Head of caudate nucleus (tissue), 42 donors: Measurements from ENCODE around the gene COL13A1.

Source experiments
- DNase-seq, 42 donors: peaks; one replicate each; pipeline versions ENCODE4 v3.0.0 to v3.0.0-alpha.2; 2020 to 2021; ENCODE audit warnings: mixed read lengths in 7 of 42
- intact Hi-C: fragments of 100-400 bp; cut with DNase I; formaldehyde crosslinking; loops from one replicate; pipeline ENCODE4 v1.15.0; 2022

COL13A1 gene

DNA sequence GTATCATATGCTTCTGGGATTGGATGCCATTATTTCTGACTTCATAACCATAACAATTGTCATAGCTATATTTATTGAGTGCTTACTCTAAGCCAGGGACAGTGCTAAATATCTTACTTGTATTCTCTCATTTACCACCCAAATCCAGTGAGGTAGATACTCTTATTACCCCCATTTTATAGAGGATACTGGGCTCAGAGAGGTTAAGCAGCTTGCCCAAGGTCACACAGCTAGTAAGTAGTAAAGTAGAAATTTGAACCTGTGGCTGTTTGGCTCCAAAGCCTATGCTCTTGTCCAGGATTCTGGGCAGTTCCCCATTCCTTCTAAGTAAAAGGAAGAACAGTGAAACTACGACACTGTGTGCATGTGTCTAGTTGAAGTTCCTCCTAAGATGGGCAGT, 56.5 kb downstream of the COL13A1 start:
- intact Hi-C loops: no loop called here
- DNase-seq: no peak

DNA sequence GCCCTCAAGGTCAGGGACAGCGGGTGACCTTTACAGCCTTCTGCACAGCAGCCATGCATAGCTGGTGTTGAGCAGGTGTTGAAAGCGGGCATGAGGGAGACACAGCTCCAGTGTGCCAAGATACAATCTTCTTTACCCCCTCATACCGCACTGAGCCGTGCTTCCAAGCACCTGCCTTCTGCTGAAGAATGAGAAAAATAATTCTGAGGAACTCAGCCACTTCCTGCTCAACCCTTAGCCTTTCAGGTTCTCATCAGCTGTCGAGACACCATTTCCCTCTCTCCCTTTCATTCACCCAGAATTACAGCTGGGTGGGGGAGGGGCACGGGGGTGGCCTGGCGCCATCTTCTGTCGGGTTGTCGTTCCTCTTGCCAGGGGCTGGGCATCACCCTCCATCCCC, 58.6 kb downstream of the COL13A1 start:
- intact Hi-C loops: no loop called here
- DNase-seq: no peak

DNA sequence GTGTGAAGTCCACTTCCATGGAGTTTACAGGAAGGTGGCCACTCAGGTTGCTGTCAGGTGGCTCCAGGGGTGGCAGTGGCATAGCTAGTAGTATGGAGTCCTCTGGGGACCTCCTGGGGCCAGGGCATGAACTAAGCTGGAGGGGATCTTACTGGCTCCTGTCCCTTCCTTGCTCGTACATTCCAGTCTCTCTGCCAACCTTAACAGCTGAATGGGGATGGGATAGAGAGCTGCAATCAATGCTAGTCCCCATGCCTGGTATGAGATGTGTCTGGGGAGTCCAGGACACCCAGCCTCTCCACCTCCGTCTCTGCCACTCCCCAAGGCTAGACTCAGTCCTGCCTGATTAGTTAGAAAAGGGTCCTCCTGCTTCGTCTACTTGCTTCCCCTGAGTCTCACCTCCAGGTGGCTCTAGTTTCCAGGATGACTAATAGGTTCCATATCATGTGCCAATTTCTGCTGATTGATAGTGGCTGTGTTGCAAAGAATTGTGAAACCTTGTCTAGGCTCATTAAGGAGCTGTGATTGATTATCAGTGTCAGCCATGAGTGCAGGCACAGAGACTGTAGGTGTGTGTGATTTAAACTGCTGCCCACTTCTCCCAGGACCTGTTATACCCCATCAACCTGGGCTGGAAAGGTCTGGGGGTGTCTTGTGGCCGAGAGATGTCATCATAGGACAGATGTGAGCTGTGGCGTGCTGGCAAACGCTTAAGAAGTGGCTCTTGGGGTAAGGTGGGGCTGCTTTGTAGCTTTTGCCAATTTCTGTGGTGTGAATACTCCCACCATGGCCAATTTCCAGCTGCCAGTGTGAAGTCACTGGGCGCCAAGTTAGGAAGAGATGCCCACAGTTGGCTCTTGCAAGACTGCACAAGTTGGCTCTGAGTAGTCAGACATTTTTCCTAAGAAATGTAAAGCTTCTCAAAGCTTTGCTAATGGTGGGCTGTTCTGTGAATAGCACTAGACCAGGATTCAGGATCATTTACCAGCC, 59.8 kb downstream of the COL13A1 start:
- peak in 1 of 42 donors; percentile 18 for DNase-seq
- intact Hi-C loops: no loop called here

GRCh38 chr10:69862882-69863530, 61.3 kb downstream of the COL13A1 start:
- intact Hi-C loops: no loop called here

GRCh38 chr10:69863580-69863979, 61.9 kb downstream of the COL13A1 start:
- DNase-seq: no peak
- intact Hi-C loops: no loop called here

More at GRCh38 chr10:69862882-69863530, 61.3 kb downstream of the COL13A1 start:
- no peak for DNase-seq

GRCh38 chr10:69864321-69864720, 62.6 kb downstream of the COL13A1 start:
- DNase-seq: no peak
- intact Hi-C loops: no loop called here

DNA sequence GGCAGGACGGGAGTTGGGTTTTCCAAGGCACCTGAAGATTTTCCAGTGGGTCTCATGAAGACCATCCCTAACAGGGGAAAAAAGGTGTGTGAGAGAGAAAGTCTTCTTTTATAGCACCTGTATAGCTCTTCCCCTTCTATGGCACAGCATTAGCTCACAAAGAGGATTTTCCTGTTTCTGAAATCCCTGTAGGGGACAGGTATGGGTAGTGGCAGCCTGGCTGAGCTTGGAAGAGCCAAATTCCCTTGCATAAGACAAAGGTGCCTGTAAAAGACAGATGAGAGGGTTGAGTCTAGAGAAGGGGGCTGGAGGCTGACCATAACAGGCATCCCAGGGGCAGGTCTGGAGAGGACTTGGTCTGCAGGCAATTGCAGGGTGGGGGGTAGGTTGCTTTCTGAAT, 63.7 kb downstream of the COL13A1 start:
- intact Hi-C loops: no loop called here
- no peak for DNase-seq

DNA sequence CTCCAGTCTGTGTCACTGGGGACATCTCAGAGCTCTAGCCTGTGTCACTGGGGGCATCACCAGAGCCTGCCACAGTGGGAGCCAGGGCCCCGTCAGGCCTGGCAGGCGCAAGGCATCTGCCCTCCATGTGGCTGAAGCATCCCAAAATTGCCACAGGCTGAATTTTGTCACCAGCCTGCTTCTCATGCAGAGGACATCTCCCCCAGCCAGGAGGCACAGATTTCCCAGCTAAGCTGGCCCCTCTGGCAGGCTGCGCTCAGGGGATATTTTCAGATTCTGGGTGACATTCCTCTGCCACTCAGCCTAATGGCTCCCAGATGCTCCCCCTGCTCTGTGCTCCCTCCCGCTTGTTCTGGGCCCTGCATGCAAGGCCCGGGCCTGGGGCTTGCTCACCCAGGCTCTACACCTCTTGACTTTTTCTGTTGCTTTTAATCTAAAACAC, 64.6 kb downstream of the COL13A1 start:
- DNase-seq: no peak
- intact Hi-C loops: no loop called here

- DNase-seq: peak in 14 of 42 donors; percentile 7 to 52 (median 22)
- intact Hi-C loops: no loop called here
Measured at GRCh38 chr10:69866688-69867461, 65.2 kb downstream of the COL13A1 start.

DNA sequence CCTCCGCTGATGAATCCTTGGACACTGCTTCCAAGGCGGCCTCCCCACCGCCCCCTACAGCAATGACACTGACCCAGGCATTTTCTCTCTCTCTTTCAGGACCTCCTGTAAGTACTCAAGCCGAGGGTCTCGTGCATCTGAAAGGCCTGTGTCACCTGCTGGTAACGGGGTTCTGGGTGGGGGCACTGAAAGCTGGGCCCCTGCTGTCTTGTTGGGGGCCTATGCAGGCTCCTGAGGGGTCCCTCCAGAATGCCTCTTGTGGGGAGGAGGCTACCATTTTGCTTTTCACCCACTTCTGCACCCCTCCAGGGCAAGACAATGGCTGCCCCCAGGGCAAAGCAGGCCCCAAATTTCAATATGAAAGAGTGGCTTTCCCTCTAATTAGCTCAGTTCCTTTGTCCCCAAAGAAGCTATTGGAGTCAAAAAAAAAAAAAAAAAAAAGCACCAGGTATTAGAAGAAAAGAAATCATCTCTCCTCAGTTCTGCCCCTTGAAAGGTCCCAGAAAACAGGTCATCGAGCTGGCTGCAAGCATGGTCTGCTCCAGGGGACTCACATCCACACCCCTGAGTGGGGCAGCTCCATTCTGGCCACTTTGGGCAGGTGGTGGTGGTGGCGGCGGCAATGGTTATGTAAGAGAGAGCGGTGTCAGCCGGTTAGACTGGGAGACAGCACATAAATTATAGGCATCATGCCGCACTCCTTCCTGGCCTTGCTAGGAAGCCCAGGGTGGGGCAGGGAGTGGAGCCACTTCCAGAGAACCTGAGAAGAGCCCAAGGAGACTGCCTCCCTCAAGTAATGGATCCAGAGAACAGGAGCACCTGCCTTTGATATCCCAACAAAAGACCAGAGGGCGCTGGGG, 66.2 kb downstream of the COL13A1 start:
- intact Hi-C loops: no loop called here
- no peak for DNase-seq

DNA sequence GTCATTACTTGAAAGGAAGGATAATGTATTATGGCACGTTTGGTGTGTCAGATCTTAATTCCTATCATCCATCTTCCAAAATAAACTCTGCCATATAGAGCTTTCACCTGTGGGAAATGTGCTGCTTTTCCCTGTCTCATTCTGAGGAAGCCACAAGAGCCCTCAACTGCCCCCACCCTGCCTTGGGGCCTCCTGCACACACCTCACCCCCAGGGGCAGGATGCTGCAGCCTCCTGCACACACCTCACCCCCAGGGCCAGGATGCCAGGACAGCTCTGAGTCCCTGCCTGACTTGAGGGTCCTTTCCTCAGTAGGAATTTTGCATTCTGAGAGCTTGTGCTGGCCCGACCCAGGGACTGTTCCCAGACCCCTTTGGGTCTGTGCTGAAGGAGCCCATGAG, 67.1 kb downstream of the COL13A1 start:
- intact Hi-C loops: no loop called here
- DNase-seq: no peak

DNA sequence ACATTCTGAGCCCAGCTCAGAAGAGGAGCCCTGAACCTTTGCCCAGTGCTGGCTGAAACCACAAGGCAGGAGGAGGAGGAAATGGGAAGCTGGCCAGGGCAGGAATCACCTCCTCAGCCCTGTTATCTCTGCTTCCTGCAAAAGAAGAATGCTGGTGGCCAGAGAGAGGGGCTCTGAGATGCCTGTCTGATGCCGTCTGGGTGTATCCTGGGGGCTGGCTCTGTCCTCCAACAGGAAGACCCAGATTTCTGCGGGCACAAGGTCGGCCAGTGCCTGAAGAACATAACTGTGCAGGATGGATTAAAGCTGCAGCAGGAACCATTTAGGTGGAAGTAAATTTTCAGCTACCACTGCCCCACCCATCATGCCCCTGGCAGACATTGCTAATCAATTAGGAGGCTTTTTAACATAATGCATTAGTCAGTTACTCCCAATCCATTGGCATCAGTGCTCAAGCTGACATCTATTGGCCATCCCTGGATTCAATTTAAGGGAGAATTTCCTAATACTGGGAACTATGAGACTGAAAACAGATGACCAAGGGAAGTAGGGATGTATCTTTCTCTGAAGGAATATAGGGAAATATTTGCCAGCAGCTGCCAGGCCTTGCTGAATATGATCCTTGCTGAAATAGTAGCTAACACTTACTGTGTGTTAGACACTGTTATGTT, 67.7 kb downstream of the COL13A1 start:
- no peak for DNase-seq

GRCh38 chr10:69870591-69870990, 68.9 kb downstream of the COL13A1 start:
- no peak for DNase-seq
- intact Hi-C loops: no loop called here

More for the DNA sequence above, 67.7 kb downstream of the COL13A1 start:
- intact Hi-C loops: no loop called here

DNA sequence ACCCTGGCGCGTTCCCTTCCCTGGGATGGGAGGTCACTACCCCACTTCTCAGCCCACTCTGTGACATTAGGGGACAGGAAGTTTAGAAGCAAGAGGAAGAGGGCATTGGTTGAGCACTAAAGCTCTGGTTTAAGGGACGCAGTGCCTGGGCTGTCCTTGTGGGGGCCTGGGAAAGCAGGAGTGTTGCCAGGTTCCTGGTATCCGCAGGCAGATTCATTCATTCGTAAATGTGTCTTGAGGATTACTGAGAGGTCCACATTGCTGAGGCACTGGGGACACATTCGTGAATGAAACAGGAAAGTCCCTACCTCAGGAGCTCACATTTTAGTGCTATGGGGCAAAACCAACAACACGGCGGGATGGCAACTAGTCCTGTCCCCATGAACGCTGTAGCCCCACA, 69.4 kb downstream of the COL13A1 start:
- no peak for DNase-seq
- intact Hi-C loops: no loop called here

GRCh38 chr10:69872323-69872722, 70.6 kb downstream of the COL13A1 start:
- intact Hi-C loops: no loop called here
- no peak for DNase-seq

GRCh38 chr10:69873135-69873639, 71.5 kb downstream of the COL13A1 start:
- intact Hi-C loops: no loop called here
- no peak for DNase-seq

DNA sequence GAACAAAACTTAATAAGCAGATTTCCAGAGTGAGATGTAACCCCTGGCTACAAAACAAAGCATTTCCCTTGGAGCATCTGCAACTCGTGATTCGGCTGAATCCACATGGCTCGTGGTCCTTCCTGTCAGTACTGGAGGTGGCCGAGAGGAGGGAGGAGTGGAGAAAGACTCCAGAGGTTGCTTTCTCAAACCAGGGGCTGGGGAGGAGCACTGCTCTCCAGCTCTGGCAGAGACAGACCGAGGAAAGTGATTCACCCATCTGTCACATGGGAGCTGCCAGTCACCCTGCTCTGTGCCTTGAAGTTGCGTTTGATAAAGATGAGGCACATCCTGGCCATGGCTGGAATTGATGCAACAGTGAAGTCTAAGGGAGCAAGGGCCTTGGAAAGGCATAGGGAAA, 72.7 kb downstream of the COL13A1 start:
- intact Hi-C loops: no loop called here
- DNase-seq: no peak

DNA sequence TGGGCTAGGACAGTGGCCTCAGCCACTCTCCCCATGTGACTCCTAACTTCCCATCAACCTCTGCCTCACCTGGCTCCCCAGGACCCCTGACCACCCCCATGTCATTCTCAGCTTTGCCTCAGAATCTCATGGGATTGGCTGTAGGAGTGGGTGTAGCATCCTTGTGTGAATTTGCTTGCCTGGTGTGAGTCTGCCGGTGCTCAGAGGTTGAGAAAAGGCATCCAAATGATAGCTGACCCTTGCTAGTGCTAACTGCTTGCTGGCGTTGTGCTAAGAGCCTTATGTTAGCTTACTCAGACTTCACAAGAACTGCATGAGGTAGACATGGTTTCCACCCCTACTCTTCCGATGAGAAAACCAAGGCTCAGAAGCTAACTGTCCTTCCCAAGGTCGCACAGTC, 74.2 kb downstream of the COL13A1 start:
- intact Hi-C loops: no loop called here
- no peak for DNase-seq
